Mesendoderm (in vitro differentiated cells): ENCODE data around the gene SLC7A8.
A peak's percentile ranks its signal among the peaks of the same experiment; 100 is the strongest.

Experiments
- DNase-seq: peaks from one replicate; pipeline ENCODE4 v3.0.0; 2013
- H2AK5ac ChIP-seq: 2 replicates; pipeline ENCODE4 v1.6.1; 2013; ENCODE audit warnings: low read length, inconsistent platforms
- H2BK120ac ChIP-seq: 2 replicates; pipeline ENCODE4 v1.6.1; 2013; ENCODE audit warnings: low read depth, mild to moderate bottlenecking, low read length, moderate library complexity, mixed read lengths
- H2BK15ac ChIP-seq: replicated peaks from 2 replicates; pipeline ENCODE4 v1.6.1; 2013; ENCODE audit warnings: low read depth, mild to moderate bottlenecking, moderate library complexity
- H2BK5ac ChIP-seq: 2 replicates; pipeline ENCODE4 v1.6.1; 2013; ENCODE audit warnings: low read length, inconsistent platforms
- H3K18ac ChIP-seq: 2 replicates; pipeline ENCODE4 v1.6.1; 2013; ENCODE audit warnings: mild to moderate bottlenecking, low read length, mixed read lengths
- H3K23ac ChIP-seq: one replicate; pipeline ENCODE4 v1.6.1; 2013; ENCODE audit warnings: low read length
- H3K27ac ChIP-seq: 2 replicates; pipeline ENCODE4 v1.5.1; 2013; ENCODE audit warnings: low read depth, mild to moderate bottlenecking, inconsistent platforms, low read length, moderate library complexity
- H3K27me3 ChIP-seq: 2 replicates; pipeline ENCODE4 v1.6.1; 2013; ENCODE audit warnings: low read length, control low read depth, mild to moderate bottlenecking, inconsistent platforms; ENCODE audit not compliant: insufficient read depth, poor library complexity
- H3K36me3 ChIP-seq: 2 replicates; pipeline ENCODE4 v1.6.1; 2013; ENCODE audit warnings: low read length, inconsistent platforms; ENCODE audit not compliant: control insufficient read depth, insufficient read depth
- H3K4ac ChIP-seq: one replicate; pipeline ENCODE4 v1.6.1; 2013; ENCODE audit warnings: low read depth, mild to moderate bottlenecking, low read length, moderate library complexity
- H3K4me1 ChIP-seq: 2 replicates; pipeline ENCODE4 v1.6.1; 2013; ENCODE audit warnings: low read depth, low read length, inconsistent platforms; ENCODE audit not compliant: control insufficient read depth
- H3K4me2 ChIP-seq: 2 replicates; pipeline ENCODE4 v1.6.1; 2013; ENCODE audit warnings: low read length
- H3K4me3 ChIP-seq: 2 replicates; pipeline ENCODE4 v1.5.1; 2013; ENCODE audit warnings: mild to moderate bottlenecking, low read length
- H3K56ac ChIP-seq: one replicate; pipeline ENCODE4 v1.6.1; 2013; ENCODE audit warnings: low read length
- H3K79me1 ChIP-seq: 2 replicates; pipeline ENCODE4 v1.6.1; 2013; ENCODE audit warnings: low read length, inconsistent platforms
- H3K79me2 ChIP-seq: 2 replicates; pipeline ENCODE4 v1.6.1; 2013; ENCODE audit warnings: mild to moderate bottlenecking, low read length; ENCODE audit not compliant: control insufficient read depth, insufficient read depth
- H3K9ac ChIP-seq: 2 replicates; pipeline ENCODE4 v1.6.1; 2013; ENCODE audit warnings: low read length, inconsistent platforms
- H4K5ac ChIP-seq: one replicate; pipeline ENCODE4 v1.6.1; 2013; ENCODE audit warnings: low read length
- H4K8ac ChIP-seq: one replicate; pipeline ENCODE4 v1.6.1; 2013; ENCODE audit warnings: low read depth, mild to moderate bottlenecking, control low read depth, low read length, moderate library complexity
- WGBS: extraction: QIAGEN DNeasy Blood & Tissue Kit; methylation state at CpG from one replicate; pipeline ENCODE4 v1.1.7; 2013; ENCODE audit warnings: low lambda C conversion rate, missing lambda C conversion rate; ENCODE audit not compliant: insufficient coverage; ENCODE audit errors: extremely low coverage; 5-methylcytosine and 5-hydroxymethylcytosine counted together

SLC7A8 gene

GRCh38 chr14:23173796-23174195 is 9.7 kb downstream of the SLC7A8 start:
- Histone ChIP-seq H2BK15ac (no peak overlapping the region), H3K27ac (no peak overlapping the region), H3K4ac (no peak overlapping the region)

GRCh38 chr14:23173031-23173430 is 10.4 kb downstream of the SLC7A8 start:
- no peak overlapping the region for H2BK5ac ChIP-seq
- no peak overlapping the region for H3K18ac ChIP-seq
- H3K23ac ChIP-seq: no peak overlapping the region
- no peak overlapping the region for H3K4me3 ChIP-seq
- H3K56ac ChIP-seq: peak overlapping the region; percentile 46
- H2BK15ac ChIP-seq: no peak overlapping the region
- no peaks in the 10 kb centered on the region for H3K27me3 ChIP-seq
- no peak overlapping the region for H3K27ac ChIP-seq
- peak overlapping the region; percentile 35 for H2AK5ac ChIP-seq
- no peak for DNase-seq
- no CpG with 5 or more reads among the region's 2 CpGs for WGBS
- H3K9ac ChIP-seq: no peak overlapping the region
- no peak overlapping the region for H2BK120ac ChIP-seq
- H4K5ac ChIP-seq: no peak overlapping the region
- no peak overlapping the region for H4K8ac ChIP-seq
- H3K4me1 ChIP-seq: peaks cover 4% of the 10 kb centered on the region
- H3K4me2 ChIP-seq: no peak overlapping the region
- H3K79me2 ChIP-seq: peaks cover 9% of the 10 kb centered on the region
- peaks cover 7% of the 10 kb centered on the region for H3K79me1 ChIP-seq
- no peak overlapping the region for H3K4ac ChIP-seq
- H3K36me3 ChIP-seq: no peaks in the 10 kb centered on the region

More at GRCh38 chr14:23173796-23174195, 9.7 kb downstream of the SLC7A8 start:
- H3K79me2 ChIP-seq: peaks cover 11% of the 10 kb centered on the region
- H3K27me3 ChIP-seq: no peaks in the 10 kb centered on the region
- H3K56ac ChIP-seq: no peak overlapping the region
- H3K18ac ChIP-seq: no peak overlapping the region
- peak; percentile 66 for DNase-seq
- H4K5ac ChIP-seq: no peak overlapping the region
- H4K8ac ChIP-seq: no peak overlapping the region
- no peak overlapping the region for H2BK5ac ChIP-seq
- H2BK120ac ChIP-seq: no peak overlapping the region
- H3K4me3 ChIP-seq: no peak overlapping the region
- H3K79me1 ChIP-seq: peaks cover 7% of the 10 kb centered on the region
- H2AK5ac ChIP-seq: no peak overlapping the region
- H3K23ac ChIP-seq: no peak overlapping the region
- H3K4me1 ChIP-seq: peaks cover 4% of the 10 kb centered on the region
- no peaks in the 10 kb centered on the region for H3K36me3 ChIP-seq
- no peak overlapping the region for H3K4me2 ChIP-seq
- no peak overlapping the region for H3K9ac ChIP-seq
- no CpG with 5 or more reads among the region's 3 CpGs for WGBS

GRCh38 chr14:23172574-23172973 is 10.9 kb downstream of the SLC7A8 start:
- WGBS: no CpG with 5 or more reads among the region's 3 CpGs
- Histone ChIP-seq H3K4me3 (no peak overlapping the region), H3K4me1 (peaks cover 4% of the 10 kb centered on the region), H3K27me3 (no peaks in the 10 kb centered on the region), H3K56ac (no peak overlapping the region), H2BK15ac (no peak overlapping the region), H3K23ac (no peak overlapping the region), H3K27ac (no peak overlapping the region), H2AK5ac (no peak overlapping the region), H4K8ac (no peak overlapping the region), H3K36me3 (no peaks in the 10 kb centered on the region), H3K18ac (no peak overlapping the region), H2BK120ac (no peak overlapping the region), H4K5ac (no peak overlapping the region), H3K9ac (no peak overlapping the region), H3K79me2 (peaks cover 7% of the 10 kb centered on the region), H3K79me1 (peaks cover 7% of the 10 kb centered on the region), H3K4ac (no peak overlapping the region), H2BK5ac (no peak overlapping the region), H3K4me2 (no peak overlapping the region)
- no peak for DNase-seq

DNA sequence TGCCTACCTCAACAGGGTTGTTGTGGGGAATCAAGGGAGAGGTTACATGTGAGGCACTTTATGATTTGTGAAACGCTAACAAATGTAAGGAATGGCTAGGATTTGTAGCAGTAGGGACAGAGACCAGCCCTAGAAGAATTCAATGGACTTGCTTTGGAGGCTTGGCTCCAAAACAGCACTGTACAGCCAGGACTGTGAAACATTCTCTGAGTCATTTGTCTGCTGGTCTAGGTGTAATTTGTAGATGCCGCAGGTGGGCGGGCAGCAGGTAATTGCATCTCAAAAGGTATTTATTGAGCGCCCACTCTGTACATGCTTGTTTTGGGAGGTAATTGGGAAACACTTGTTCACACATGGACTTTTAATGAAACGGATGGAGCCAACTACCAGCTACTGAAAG is 11.4 kb downstream of the SLC7A8 start:
- Histone ChIP-seq H3K4me2 (no peak overlapping the region), H3K9ac (no peak overlapping the region), H2AK5ac (no peak overlapping the region), H3K4me1 (peaks cover 4% of the 10 kb centered on the region), H2BK5ac (no peak overlapping the region), H3K4me3 (no peak overlapping the region), H3K79me1 (peaks cover 5% of the 10 kb centered on the region), H3K4ac (no peak overlapping the region), H2BK15ac (no peak overlapping the region), H3K27me3 (no peaks in the 10 kb centered on the region), H3K36me3 (no peaks in the 10 kb centered on the region), H4K8ac (no peak overlapping the region), H3K79me2 (peaks cover 3% of the 10 kb centered on the region), H3K56ac (no peak overlapping the region), H3K27ac (no peak overlapping the region), H3K23ac (no peak overlapping the region), H2BK120ac (no peak overlapping the region), H4K5ac (no peak overlapping the region), H3K18ac (no peak overlapping the region)
- no CpG with 5 or more reads among the region's 5 CpGs for WGBS
- DNase-seq: no peak

DNA sequence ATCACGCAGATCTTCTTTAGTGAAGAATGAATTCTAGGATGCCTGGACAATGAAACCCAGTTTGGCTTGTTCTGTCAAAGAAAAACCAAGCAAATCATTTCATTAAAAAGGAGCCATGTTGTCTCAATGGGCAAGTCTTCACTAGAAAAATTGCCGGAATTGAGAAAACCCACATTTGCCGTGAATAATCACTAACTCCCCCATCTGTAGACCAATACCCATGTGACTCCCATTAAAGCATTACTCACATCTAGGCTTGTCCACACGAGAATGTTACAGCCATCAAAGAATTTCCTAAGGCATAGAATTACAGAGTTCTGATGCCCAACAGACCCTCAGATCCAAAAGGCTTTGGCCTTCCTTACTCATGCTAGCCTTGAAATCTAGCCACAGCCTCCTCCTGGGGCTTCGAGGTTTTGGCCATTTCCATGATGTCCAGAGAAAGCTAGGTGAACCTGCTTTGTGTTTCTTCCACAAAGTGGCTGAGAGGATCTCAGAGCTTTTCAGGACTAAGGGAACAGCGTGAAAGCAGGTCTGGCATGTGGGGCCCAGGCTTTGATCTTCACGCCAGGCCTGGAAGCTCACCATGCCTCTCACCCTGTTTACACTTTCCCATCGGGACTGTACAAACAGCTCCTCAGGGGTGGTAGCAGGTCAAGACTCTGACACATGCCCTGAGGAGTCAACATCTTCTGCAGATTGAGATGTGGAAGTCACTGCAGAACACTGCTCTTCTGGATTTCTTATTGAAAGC is 12.1 kb downstream of the SLC7A8 start:
- H4K8ac ChIP-seq: no peak overlapping the region
- no peak overlapping the region for H3K23ac ChIP-seq
- H3K4me3 ChIP-seq: no peak overlapping the region
- peaks cover 3% of the 10 kb centered on the region for H3K79me2 ChIP-seq
- peaks cover 5% of the 10 kb centered on the region for H3K79me1 ChIP-seq
- DNase-seq: no peak
- H3K18ac ChIP-seq: no peak overlapping the region
- H2BK15ac ChIP-seq: no peak overlapping the region
- no peak overlapping the region for H3K4me2 ChIP-seq
- no peak overlapping the region for H2AK5ac ChIP-seq
- no peak overlapping the region for H4K5ac ChIP-seq
- no peak overlapping the region for H2BK5ac ChIP-seq
- no peaks in the 10 kb centered on the region for H3K36me3 ChIP-seq
- H3K4ac ChIP-seq: no peak overlapping the region
- no peak overlapping the region for H2BK120ac ChIP-seq
- no peak overlapping the region for H3K56ac ChIP-seq
- no peaks in the 10 kb centered on the region for H3K27me3 ChIP-seq
- H3K4me1 ChIP-seq: peaks cover 4% of the 10 kb centered on the region
- H3K9ac ChIP-seq: no peak overlapping the region
- H3K27ac ChIP-seq: no peak overlapping the region
- WGBS: no CpG with 5 or more reads among the region's 8 CpGs

DNA sequence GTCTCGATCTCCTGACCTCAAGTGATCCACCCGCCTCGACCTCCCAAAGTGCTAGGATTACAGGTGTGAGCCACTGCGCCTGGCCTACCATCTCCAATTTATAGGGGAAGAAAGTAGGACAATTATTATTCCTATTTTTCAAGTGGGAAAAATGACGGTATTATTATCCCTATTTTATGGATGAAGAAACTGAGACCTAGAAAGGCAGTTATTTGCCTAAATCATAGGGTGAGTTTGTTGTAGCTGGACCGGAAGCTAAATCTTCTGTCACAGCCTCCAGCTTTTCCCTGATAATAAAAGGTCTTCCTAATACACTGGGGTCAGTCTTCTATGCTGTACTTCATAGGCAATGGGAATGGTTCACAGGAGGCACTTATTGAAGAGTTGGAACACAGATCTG is 13.8 kb downstream of the SLC7A8 start:
- no peak overlapping the region for H2BK120ac ChIP-seq
- peaks cover 4% of the 10 kb centered on the region for H3K4me1 ChIP-seq
- H3K79me2 ChIP-seq: peaks cover 3% of the 10 kb centered on the region
- no CpG with 5 or more reads among the region's 6 CpGs for WGBS
- no peak overlapping the region for H3K4ac ChIP-seq
- no peak overlapping the region for H3K18ac ChIP-seq
- H3K27me3 ChIP-seq: no peaks in the 10 kb centered on the region
- H3K23ac ChIP-seq: no peak overlapping the region
- no peak overlapping the region for H3K56ac ChIP-seq
- H3K79me1 ChIP-seq: peaks cover 5% of the 10 kb centered on the region
- H3K4me2 ChIP-seq: no peak overlapping the region
- no peak overlapping the region for H2AK5ac ChIP-seq
- no peak overlapping the region for H2BK5ac ChIP-seq
- H3K9ac ChIP-seq: no peak overlapping the region
- H4K5ac ChIP-seq: no peak overlapping the region
- H2BK15ac ChIP-seq: no peak overlapping the region
- no peak overlapping the region for H3K4me3 ChIP-seq
- no peak overlapping the region for H4K8ac ChIP-seq
- no peak for DNase-seq
- H3K27ac ChIP-seq: no peak overlapping the region
- H3K36me3 ChIP-seq: no peaks in the 10 kb centered on the region
